Skeletal muscle satellite cell (primary cell): ENCODE results near the gene HES3.

Experiments
- H3K27me3 ChIP-seq: 2 replicates; pipeline ENCODE4 v1.7.0; 2013; ENCODE audit warnings: low read length; ENCODE audit not compliant: control insufficient read depth, insufficient read depth
- H3K36me3 ChIP-seq: 2 replicates; pipeline ENCODE4 v1.7.0; 2013; ENCODE audit warnings: mild to moderate bottlenecking, control low read depth, low read length; ENCODE audit not compliant: insufficient read depth
- H3K4me1 ChIP-seq: 2 replicates; pipeline ENCODE4 v1.7.0; 2013; ENCODE audit warnings: low read length; ENCODE audit not compliant: control insufficient read depth, insufficient read depth
- H3K4me2 ChIP-seq: 2 replicates; pipeline ENCODE4 v1.7.0; 2013; ENCODE audit warnings: mild to moderate bottlenecking, low read length
- H3K4me3 ChIP-seq: 2 replicates; pipeline ENCODE4 v1.7.0; 2013; ENCODE audit warnings: low read length
- H3K9ac ChIP-seq: 2 replicates; pipeline ENCODE4 v1.7.0; 2013; ENCODE audit warnings: mild to moderate bottlenecking, low read depth, low read length, moderate library complexity
- H3K9me3 ChIP-seq: replicated peaks from 2 replicates; pipeline ENCODE4 v1.7.0; 2013; ENCODE audit warnings: mild to moderate bottlenecking, control low read depth, low read length

The HES3 gene

GRCh38 chr1:6223617-6224016, 20.4 kb upstream of the HES3 start:
- peaks cover 33% of the 10 kb centered on the region for H3K36me3 ChIP-seq
- H3K4me1 ChIP-seq, result peaks cover 4% of the 10 kb centered on the region
- no peak overlapping the region for H3K4me3 ChIP-seq

GRCh38 chr1:6224718-6225117, 19.3 kb upstream of the HES3 start:
- Histone ChIP-seq H3K9me3 (no peaks in the 10 kb centered on the region), H3K4me1 (peaks cover 4% of the 10 kb centered on the region), H3K36me3 (peaks cover 37% of the 10 kb centered on the region), H3K9ac (no peak overlapping the region), H3K4me2 (no peak overlapping the region), H3K4me3 (no peak overlapping the region), H3K27me3 (no peaks in the 10 kb centered on the region)

More at GRCh38 chr1:6223617-6224016, 20.4 kb upstream of the HES3 start:
- Histone ChIP-seq H3K27me3 (no peaks in the 10 kb centered on the region), H3K4me2 (no peak overlapping the region), H3K9ac (no peak overlapping the region), H3K9me3 (no peaks in the 10 kb centered on the region)

- no peaks in the 10 kb centered on the region for H3K27me3 ChIP-seq
- no peak overlapping the region for H3K4me2 ChIP-seq
- H3K4me3 ChIP-seq, result no peak overlapping the region
- peaks cover 4% of the 10 kb centered on the region for H3K4me1 ChIP-seq
- H3K9me3 ChIP-seq, result no peaks in the 10 kb centered on the region
- H3K9ac ChIP-seq, result no peak overlapping the region
- H3K36me3 ChIP-seq, result peaks cover 35% of the 10 kb centered on the region
Observed at GRCh38 chr1:6225651-6226050, 18.3 kb upstream of the HES3 start.

- Histone ChIP-seq H3K4me3 (no peak overlapping the region), H3K9ac (no peak overlapping the region), H3K4me2 (no peak overlapping the region), H3K9me3 (no peaks in the 10 kb centered on the region), H3K36me3 (peaks cover 32% of the 10 kb centered on the region), H3K27me3 (no peaks in the 10 kb centered on the region), H3K4me1 (peaks cover 13% of the 10 kb centered on the region)
Observed at GRCh38 chr1:6233376-6233775, 10.6 kb upstream of the HES3 start.

- Histone ChIP-seq H3K4me3 (peak overlapping the region; percentile 96), H3K27me3 (no peaks in the 10 kb centered on the region), H3K4me1 (peaks cover 13% of the 10 kb centered on the region), H3K9ac (peak overlapping the region; percentile 82), H3K36me3 (peaks cover 25% of the 10 kb centered on the region), H3K4me2 (peak overlapping the region; percentile 86), H3K9me3 (no peaks in the 10 kb centered on the region)
Observed at GRCh38 chr1:6234502-6235295, 9.3 kb upstream of the HES3 start.

- Histone ChIP-seq H3K9me3 (no peaks in the 10 kb centered on the region), H3K4me2 (peak overlapping the region; percentile 86), H3K9ac (peak overlapping the region; percentile 82), H3K27me3 (peaks cover 4% of the 10 kb centered on the region), H3K4me3 (peak overlapping the region; percentile 96), H3K36me3 (peaks cover 25% of the 10 kb centered on the region), H3K4me1 (peaks cover 13% of the 10 kb centered on the region)
Observed at GRCh38 chr1:6235296-6235677, 8.7 kb upstream of the HES3 start.

- no peak overlapping the region for H3K9ac ChIP-seq
- peaks cover 15% of the 10 kb centered on the region for H3K36me3 ChIP-seq
- H3K4me2 ChIP-seq, result no peak overlapping the region
- no peak overlapping the region for H3K4me3 ChIP-seq
- no peaks in the 10 kb centered on the region for H3K9me3 ChIP-seq
- peaks cover 20% of the 10 kb centered on the region for H3K27me3 ChIP-seq
- H3K4me1 ChIP-seq, result peaks cover 18% of the 10 kb centered on the region
Observed at GRCh38 chr1:6237093-6237492, 6.9 kb upstream of the HES3 start.

GRCh38 chr1:6239213-6239752, 4.7 kb upstream of the HES3 start:
- H3K9ac ChIP-seq, result no peak overlapping the region
- H3K9me3 ChIP-seq, result no peaks in the 10 kb centered on the region
- H3K4me1 ChIP-seq, result peaks cover 17% of the 10 kb centered on the region
- H3K27me3 ChIP-seq, result peaks cover 37% of the 10 kb centered on the region
- H3K4me3 ChIP-seq, result no peak overlapping the region
- H3K4me2 ChIP-seq, result no peak overlapping the region
- no peaks in the 10 kb centered on the region for H3K36me3 ChIP-seq

GRCh38 chr1:6239950-6240768, 3.8 kb upstream of the HES3 start:
- no peak overlapping the region for H3K9ac ChIP-seq
- H3K4me1 ChIP-seq, result peaks cover 9% of the 10 kb centered on the region
- no peak overlapping the region for H3K4me3 ChIP-seq
- H3K27me3 ChIP-seq, result peaks cover 42% of the 10 kb centered on the region
- H3K4me2 ChIP-seq, result no peak overlapping the region
- H3K36me3 ChIP-seq, result no peaks in the 10 kb centered on the region
- H3K9me3 ChIP-seq, result no peaks in the 10 kb centered on the region

- H3K4me2 ChIP-seq, result peak overlapping the region; percentile 72
- H3K27me3 ChIP-seq, result peaks cover 45% of the 10 kb centered on the region
- no peaks in the 10 kb centered on the region for H3K9me3 ChIP-seq
- H3K36me3 ChIP-seq, result no peaks in the 10 kb centered on the region
- H3K4me3 ChIP-seq, result peak overlapping the region; percentile 49
- no peak overlapping the region for H3K9ac ChIP-seq
- peaks cover 13% of the 10 kb centered on the region for H3K4me1 ChIP-seq
Observed at GRCh38 chr1:6241107-6241886, 2.7 kb upstream of the HES3 start.
